ENCODE data around the gene CYP26C1.

- TF ChIP-seq CTCF (IDR thresholded peaks at IDR 0.05) (no peak), POLR2A (IDR thresholded peaks at IDR 0.05) (no peak)
Observed at GRCh38 chr10:93059975-93060886, at the start of gene CYP26C1.

Data from right lobe of liver (tissue), 4 donors.